ENCODE results near the gene FAM83E. TPM values are rescaled to one million over a fixed set of nuclear protein-coding genes. Genes with fewer than 3 reads are reported as not detected.

Gene FAM83E
- total RNA-seq, 1 donor from 2014 or later, result 0.48 TPM

DNA sequence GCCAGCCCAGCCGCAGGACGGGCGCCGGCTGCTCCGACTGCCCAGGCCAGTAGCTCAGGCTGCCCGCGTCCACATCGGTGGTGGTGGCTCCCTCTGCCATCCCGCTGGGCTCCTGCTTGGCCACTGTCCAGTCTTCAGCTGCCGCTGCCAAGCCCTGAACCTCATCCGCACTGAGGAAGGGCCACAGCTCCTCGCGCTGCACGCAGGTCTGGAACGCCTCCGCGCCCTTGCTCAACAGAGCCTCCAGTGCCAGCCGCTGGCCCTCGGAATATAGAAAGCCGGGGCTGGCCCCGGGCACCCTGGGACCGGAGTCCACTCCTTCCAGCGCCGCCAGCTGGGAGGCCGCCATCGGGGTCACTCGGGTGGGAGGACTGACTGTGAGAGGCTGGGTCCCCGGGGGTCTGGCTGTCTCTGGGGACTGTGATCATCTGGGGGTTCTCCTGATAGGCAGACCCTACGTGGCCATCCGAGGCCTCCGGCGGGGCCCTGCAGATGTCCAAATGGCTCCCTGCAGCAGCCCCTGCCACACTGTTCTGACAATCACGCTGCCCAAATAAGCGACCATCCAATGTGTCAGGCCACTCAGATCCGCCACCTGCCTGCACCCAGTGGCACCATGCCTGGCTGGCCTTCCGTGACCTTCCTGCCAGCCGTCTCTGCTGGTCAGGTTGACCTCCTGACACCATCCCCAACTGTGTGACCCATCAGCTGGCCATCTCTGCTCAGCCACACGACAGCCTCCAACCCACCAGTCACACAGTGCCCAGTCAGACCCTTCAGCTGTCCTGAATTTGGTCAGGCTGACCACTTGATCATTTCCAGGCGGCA is 1.6 kb downstream of the FAM83E start:
- DNase-seq (ENCODE audit: low spot score), result no peak

DNA sequence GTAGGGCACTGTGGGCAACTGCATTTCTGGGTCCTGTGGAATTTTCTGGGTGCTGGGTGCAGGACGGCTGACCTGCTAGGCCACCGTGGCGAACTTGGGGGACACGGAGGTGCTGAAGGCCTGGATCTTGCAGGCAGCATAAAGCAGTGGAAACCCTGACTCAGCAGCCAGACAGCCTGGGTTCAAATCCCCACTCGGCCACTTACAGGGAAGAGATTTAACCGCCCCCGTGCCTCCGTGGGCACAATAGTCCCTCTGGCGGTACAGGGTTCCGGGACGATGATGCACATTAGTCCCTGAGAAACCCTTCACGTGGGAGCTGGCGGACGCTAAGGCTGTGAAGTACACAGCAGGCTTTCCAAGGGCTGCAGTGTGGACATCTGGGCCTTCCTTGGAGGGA is 3.0 kb downstream of the FAM83E start:
- no peak for DNase-seq (ENCODE audit: low spot score)

DNA sequence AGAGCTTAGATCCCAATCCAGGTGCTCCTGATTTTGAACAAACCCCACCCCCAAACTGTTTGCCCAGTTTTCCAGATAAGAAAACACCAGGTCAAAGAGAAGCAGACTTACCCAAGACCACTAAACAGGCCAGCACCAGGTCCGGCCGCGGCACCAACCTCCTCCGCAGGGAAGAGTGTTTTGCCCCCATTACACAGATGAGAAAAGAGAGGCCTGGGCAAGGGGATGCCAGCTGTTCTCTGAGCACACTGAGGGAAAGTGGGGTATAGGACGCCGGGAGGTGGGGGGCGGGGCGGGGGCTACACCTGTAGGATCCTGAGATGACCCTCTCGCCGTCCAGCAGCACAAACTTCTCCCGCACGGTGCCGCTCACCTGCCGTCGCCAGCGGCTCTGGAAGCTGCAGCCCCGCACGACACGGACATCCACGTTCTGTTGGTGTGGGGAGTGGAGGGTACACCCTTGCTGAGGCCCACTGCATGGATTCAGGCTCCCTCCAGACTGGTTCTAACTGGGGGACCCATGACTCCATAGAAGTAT is 5.2 kb downstream of the FAM83E start:
- DNase-seq (ENCODE audit: low spot score), result no peak

DNA sequence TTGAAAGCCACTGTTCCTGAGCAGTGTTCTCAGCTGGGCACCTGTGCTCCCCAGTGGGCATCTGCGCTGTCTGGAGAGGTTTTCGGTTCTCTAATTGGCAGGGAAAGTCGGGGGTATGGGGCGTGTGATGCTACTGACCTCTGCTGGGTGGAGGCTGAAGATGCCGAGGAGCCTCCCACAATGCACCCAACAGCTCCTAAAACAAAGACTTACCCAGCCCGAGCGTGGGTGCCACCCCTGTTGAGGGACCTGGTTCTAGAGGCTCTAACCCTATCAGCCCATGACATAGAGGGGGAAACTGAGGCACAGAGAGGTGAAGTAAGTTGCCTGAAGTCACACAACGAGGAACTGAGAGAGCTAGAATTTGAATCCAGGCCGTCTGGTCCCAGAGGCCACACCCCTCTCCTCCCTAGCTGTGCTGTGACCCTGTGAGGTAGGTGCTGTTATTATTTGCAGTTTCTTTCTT is 6.0 kb downstream of the FAM83E start:
- no peak for DNase-seq (ENCODE audit: low spot score)

DNA sequence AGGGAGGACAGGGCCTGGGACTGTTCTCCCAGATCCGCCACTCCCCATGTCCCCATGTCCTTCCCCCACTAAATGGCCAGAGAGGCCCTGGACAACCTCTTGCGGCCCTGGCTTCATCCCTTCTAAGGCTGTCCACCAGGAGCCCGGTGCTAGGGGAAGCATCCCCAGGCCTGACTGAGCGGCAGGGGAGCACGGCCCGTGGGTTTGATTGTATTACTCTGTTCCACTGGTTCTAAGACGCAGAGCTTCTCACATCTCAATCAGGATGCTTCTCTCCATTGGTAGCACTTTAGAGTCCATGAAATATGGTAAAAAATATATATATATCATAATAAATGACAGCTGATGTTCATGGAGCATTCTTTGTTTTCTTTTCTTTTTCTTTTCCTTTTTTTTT is 7.5 kb downstream of the FAM83E start:
- no peak for DNase-seq (ENCODE audit: low spot score)

DNA sequence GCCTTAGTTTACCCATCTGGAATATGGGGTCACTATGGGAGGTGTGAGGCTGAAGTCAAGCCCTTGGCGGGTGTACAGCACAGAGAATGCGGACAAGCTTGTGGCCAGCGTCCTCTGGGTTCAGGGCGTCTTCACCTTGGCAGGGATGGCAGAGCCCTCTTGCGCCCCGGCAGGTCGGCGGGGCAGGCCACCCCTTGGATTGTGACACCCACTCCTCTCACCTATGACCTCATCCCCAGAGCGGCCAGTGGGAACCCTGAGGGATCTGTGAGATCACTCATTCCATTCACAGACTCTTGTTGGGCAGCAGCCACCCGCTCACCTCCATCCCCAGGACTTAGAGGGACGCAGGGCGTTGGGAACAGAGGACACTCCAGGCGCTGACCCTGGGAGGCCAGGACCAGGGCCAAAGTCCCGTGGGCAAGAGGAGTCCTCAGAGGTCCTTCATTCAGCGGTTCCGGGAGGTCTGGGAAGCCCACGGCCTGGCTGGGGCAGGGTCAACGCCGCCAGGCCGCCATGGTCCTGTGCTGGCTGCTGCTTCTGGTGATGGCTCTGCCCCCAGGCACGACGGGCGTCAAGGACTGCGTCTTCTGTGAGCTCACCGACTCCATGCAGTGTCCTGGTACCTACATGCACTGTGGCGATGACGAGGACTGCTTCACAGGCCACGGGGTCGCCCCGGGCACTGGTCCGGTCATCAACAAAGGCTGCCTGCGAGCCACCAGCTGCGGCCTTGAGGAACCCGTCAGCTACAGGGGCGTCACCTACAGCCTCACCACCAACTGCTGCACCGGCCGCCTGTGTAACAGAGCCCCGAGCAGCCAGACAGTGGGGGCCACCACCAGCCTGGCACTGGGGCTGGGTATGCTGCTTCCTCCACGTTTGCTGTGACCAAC is 8.2 kb downstream of the FAM83E start, which contains the start of gene SPACA4:
Gene SPACA4, plus strand, starts transcription at position 280 of the 896 bp plus-strand sequence. Its CDS starts 237 bp downstream, at position 517.
- DNase-seq (ENCODE audit: low spot score), result no peak

DNA sequence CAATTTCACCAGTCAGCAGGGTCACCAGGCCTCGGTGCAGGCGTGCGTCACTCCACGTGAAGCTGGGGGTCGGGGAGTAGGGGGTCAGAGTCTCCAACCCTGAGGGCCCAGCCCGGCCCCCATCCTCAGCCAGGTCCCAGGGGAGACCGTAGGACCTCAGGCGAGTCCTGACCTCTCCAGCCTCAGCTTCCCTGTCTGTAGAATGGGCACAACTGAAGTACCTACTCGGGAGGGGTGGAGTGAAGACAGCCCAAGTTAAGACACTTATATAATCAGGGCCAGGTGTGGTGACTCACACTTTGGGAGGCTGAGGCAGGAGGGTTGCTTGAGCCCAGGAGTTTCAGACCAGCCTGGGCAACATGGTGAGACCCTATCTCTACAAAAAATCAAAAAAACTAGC is 11.0 kb downstream of the FAM83E start:
- no peak for DNase-seq (ENCODE audit: low spot score)

DNA sequence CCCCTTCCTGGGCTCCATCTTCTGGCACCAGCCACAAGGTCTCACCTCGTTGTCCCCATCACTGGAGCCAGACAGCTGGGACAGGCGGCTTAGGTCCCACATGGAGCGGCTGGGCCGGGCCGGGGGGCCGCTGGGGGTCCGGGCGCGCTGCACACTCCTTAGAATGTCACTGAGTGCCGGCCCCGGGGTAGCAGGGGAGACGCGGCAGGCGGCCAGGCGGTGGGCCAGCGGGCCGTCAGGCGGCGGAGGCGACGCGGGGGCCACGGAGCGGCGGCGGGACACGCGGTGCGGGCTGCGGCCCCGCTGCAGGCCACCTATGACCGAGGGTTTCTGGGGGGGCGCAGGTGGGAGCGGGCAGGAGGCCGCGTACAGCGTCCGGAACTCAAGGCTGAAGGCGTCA is 11.4 kb downstream of the FAM83E start:
- no peak for DNase-seq (ENCODE audit: low spot score)

DNA sequence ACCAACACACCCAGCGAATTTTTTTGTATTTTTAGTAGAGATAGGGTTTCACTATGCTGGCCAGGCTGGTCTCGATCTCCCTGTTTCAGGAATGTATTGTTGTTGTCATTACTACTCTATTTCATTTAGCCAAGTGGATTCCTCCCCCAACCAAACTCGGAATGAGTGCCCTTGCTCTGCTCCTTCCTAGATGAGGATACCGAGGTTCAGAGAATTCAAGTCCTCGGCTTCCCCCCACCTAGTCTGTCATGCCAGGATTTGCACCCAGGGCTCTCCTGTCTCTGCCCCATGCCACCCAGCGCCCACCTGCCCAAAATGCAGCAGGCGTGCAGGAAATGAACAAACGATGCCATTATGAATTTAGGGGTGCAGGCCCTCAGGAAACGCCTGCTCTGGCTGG is 11.9 kb downstream of the FAM83E start:
- DNase-seq (ENCODE audit: low spot score), result no peak

DNA sequence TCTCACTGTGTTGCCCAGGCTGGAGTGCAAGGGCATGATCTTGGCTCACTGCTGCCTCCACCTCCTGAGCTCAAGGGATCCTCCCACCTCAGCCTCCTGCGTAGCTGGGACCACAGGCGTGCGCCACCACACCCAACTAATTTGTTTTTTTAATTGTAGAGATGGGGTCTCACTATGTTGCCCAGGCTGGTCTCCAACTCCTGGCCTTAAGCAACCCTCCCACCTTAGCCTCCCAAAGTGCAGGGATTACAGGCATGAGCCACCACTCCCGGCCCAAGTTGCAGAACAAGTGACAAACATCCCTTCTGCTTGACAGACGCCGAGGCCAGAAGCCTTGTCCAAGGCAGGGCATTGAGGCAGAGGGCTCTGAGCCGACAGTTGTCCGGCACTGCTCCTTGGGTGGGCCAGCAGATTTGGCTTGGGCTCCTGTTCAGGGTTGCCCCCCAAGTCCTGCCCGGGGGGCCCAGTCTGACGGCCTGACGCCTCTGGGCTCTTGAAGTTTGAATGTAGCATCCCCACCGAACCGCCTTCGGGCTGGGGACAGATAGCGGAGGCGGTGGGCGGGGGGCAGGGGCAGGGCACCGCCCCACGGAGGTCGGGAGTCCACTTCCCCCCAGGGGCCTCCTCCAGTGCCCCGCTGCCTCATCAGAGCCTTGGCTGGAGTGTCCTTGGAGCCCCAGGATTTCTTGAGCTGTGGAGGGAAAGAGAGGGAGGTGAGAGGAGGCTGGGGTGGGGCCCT is 14.0 kb downstream of the FAM83E start:
- DNase-seq (ENCODE audit: low spot score), result no peak

DNA sequence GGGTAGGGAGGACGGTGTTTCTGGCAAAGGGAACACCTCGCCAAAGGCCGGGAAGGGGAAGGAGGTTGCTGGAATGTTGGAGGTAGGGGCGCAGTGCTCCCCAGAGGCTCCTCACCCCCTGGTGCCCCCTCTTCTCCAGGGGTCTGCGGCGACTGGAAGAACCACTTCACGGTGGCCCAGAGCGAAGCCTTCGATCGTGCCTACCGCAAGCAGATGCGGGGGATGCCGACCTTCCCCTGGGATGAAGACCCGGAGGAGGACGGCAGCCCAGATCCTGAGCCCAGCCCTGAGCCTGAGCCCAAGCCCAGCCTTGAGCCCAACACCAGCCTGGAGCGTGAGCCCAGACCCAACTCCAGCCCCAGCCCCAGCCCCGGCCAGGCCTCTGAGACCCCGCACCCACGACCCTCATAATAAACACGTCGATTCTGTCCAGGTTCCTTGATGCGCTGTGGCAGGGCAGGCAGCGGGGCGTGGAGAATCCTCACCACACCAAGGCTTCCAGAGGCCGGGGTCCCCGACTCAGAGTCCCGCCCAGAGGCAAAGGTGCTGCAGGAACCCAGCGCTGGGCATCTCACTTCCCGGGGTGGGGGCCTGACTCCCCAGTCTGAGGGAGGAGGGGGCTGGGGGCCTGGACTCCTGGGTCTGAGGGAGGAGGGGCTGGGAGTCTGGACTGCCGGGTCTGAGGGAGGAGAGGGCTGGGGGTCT is 15.7 kb downstream of the FAM83E start:
- DNase-seq (ENCODE audit: low spot score), result no peak

DNA sequence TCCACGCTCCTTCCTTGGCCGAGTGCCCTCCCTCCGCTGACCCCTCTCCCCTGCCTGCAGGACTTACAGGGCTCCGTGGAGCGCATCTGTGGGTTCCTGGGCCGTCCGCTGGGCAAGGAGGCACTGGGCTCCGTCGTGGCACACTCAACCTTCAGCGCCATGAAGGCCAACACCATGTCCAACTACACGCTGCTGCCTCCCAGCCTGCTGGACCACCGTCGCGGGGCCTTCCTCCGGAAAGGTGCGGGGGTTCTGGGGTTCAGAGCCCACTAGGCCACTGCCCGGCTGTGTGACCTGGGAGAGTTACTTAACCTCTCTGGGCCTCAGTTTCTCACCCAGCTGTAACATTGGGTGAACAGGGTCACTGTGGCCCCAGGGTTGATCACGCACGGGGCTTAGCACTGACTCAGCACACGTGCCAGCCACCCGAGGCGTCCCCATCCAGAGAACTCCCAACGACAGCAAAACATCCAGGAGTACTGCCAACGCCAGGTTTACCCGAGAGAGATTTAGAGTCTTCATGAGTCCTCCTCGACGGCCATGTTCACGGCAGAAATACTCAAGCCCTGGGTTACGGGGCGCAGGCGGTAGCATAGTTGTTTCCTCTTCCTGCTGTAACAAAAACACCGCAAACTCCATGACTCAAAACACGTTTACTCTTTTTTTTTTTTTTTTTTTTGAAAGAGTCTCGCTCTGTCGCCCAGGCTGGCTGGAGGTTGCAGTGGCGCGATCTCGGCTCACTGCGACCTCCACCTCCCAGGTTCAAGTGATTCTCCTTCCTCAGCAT is 18.0 kb downstream of the FAM83E start:
- DNase-seq (ENCODE audit: low spot score), result no peak

DNA sequence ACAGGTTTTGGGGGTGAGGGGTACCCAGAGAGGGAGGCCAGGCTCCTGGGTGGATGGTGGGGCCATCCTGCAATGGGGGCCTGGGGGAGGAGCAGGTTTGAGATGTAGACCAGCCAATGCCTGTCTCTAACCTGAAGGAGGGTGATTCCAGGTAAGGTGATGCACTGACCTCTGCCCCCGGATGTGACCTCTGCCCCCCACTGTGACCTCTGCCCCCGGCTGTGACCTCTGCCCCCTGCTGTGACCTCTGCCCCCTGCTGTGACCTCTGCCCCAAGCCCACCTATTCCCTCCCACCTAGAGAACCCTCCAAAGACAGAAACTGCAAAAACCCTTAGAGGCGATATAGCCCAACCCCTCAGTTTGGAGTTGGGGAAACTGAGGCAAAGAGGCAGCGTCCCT is 18.6 kb downstream of the FAM83E start:
- no peak for DNase-seq (ENCODE audit: low spot score)

DNA sequence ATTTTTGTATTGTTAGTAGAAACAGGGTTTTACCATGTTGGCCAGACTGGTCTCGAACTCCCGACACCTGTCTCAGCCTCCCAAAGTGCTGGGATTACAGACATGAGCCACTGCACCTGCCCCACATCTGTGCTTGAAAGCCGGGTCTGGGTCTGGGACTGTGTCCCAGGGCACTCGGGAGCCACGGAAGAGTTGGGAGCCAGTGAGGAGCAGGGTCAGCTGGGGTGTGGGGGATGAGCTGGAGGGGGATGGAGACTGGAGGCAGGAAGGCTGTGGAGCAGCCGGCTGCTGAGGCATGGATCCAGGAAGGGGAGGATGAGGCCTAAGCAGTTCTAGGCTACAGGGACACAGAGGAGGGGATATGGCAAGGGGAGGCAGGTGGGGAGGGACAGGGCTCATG is 19.0 kb downstream of the FAM83E start:
- no peak for DNase-seq (ENCODE audit: low spot score)

DNA sequence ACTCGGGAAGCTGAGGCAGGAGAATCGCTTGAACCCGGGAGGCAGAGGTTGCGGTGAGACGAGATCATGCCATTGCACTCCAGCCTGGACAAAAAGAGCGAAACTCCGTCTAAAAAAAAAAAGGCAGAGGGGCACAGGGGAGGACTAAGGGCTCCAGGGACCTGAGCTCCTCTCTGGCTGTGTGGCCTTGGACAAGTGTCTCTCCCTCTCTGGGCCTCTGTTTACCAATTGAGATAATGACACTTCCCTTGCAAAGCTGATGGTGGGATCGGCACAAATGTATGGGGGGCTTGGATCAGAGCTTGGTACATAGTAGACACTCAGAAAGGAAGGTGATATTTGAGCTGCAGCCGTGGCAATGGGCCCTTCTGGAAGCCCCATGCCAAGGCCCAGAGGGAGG is 19.7 kb downstream of the FAM83E start:
- DNase-seq (ENCODE audit: low spot score), result no peak

DNA sequence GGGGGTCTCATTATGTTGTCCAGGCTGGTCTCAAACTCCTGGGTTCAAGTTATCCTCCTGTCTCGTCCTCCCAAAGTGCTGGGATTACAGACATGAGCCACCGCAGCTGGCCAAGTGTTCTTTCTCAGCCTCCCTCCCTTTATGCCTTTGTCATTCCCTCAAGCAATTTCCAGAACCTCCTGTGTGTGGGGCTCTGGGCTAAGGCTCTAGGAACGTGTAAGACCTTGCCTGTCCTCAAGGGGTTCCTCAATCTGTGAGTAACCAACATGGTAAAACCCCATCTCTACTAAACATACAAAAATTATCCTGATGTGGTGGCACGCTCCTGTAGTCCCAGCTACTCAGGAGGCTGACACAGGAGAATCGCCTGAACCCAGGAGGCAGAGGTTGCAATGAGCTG is 23.9 kb downstream of the FAM83E start:
- no peak for DNase-seq (ENCODE audit: low spot score)

DNA sequence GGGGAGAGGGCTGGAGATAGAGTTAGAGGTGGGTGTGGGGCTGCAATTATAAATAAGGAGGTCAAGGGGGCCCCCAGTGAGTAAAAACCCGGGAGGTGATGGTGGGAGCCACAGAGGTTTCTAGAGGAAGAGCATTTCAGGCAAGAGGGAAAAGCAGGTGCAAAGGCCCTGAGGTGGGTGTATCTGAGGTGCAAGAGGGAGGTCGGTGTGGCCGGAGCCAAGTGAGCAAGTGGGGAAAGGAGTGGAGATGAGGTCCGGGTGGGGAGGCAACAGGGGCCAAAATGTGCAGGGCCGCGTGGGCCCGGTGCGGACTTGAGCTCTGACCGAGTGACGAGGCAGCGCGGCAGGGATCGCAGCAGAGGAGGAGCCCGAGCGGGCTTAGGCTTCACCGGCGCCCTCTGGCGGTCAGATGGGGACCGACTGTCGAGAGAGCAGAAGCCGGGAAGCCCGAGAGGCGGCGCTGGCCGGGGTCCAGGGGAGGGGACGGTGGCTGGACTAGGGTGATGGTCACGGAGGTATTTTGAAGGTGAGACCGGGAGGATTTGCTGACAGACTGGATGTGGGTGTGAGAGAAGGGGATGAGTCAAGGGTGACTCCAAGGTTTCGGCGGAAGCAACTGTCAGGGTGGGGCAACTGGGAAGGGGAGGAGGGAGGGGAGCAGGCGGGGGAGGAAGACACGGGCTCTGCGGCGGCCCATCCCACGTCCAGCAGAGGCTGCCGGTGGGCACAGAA is 26.0 kb downstream of the FAM83E start:
- DNase-seq (ENCODE audit: low spot score), result peak; percentile 83

DNA sequence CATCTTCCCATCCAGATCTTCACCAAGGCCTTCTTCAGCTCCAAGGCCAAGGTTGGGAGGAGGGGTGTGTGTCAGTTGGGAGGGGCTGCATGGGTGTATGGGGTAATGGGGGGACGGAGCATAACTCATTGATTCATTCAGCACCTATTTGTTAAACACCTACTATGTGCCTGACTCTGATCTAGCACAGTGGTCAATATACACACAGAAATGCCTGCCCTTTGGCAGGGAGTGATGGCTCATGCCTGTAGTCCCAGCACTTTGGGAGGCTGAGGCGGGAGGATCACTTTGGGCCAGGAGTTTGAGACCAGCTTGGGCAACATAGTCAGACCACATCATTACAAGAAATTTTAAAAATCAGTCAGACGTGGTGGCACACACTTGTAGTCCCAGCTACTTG is 27.5 kb downstream of the FAM83E start:
- DNase-seq (ENCODE audit: low spot score), result no peak

DNA sequence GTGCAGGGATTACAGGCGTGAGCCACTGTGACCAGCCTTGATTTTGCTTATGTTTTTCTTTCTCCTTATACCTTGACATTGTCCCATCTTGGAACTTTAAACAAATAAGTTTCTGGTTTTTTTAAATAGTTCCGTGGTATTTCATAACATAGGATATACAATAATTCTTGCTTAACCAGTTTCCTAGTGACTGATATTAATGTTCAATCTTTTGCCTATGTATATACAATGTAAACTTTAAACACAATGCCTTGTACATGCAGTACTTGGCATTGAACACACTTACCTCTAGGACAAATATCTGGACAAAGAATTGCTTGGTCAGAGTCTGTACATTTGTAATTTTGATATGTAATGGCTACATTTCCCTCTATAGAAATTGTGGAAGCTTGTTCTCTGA is 32.7 kb downstream of the FAM83E start:
- DNase-seq (ENCODE audit: low spot score), result no peak

Data from umbilical cord (tissue), 2 donors.